GM19035 (cell line): Measurements from ENCODE around the gene CD22.

ENCODE experiments used
- ATAC-seq: cut with Tn5 transposase; IDR thresholded peaks from one replicate; pipeline ENCODE4 v1.9.1; 2021; ENCODE audit not compliant: unreplicated experiment

CD22 gene

GRCh38 chr19:35380450-35381124 lies 51.6 kb downstream of the CD22 start:
- no peak for ATAC-seq

- no peak for ATAC-seq
Observed at GRCh38 chr19:35381318-35381717, 52.3 kb downstream of the CD22 start.

- no peak for ATAC-seq
Observed at GRCh38 chr19:35381926-35382325, 52.9 kb downstream of the CD22 start.

GRCh38 chr19:35383536-35383935 lies 54.5 kb downstream of the CD22 start:
- no peak for ATAC-seq

GRCh38 chr19:35388277-35389054 lies 59.5 kb downstream of the CD22 start:
- no peak for ATAC-seq

GRCh38 chr19:35389192-35389861 lies 60.3 kb downstream of the CD22 start:
- ATAC-seq, result no peak

GRCh38 chr19:35392742-35393715 lies 64.0 kb downstream of the CD22 start:
- no peak for ATAC-seq

GRCh38 chr19:35395382-35396199 lies 66.6 kb downstream of the CD22 start:
- ATAC-seq, result no peak

GRCh38 chr19:35396240-35396885 lies 67.4 kb downstream of the CD22 start:
- ATAC-seq, result no peak
